Nucleus accumbens (tissue), 56 donors: ENCODE measurements around the gene KDF1.
"Not testable (repeated sequence)": the region's sequence is repeated elsewhere in the genome, so short reads cannot be mapped to it uniquely, and the experiment has no call there.

Experiments used
- DNase-seq, 56 donors: peaks; one replicate each; lab custom pipeline; 2025; lab: John Stamatoyannopoulos, UW

The KDF1 gene

DNA sequence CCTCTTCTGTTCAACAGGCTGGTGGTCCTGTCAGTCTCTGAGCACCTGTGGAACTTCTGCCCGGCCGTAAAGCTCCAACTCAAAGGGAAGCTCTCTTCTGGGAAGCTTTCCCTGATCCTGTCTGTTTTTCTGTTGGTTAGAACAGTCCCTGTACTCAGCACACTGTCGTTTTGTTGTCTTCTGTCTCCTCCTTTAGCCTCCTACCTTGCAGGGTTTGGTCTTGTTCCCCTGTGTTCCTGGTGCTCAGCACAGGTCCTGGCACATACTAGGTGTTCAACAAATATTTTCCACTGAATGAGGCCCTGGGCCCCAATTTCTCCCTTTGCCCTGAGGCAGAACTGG, 328 bp upstream of the KDF1 start:
- DNase-seq = no peak

DNA sequence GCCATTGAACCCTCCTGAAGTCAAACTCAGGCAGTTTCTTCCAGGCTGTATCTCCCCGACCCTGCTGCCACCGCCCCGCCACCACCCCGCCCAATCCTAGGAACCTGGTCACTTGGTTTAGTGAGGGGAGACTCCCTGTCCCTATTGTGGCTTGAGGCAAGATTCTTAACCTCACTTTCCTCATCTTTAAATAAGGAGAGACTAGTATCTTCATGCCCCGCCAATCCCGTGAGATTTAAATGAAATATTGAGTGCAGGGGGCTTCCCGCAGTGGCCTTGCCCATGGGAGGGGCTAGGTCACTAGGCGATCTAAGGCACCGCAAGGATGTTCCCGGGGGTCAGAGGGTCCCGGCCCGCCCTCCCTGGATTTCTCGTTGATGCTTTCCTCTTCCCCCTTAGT, 998 bp downstream of the KDF1 start:
- no peak for DNase-seq

DNA sequence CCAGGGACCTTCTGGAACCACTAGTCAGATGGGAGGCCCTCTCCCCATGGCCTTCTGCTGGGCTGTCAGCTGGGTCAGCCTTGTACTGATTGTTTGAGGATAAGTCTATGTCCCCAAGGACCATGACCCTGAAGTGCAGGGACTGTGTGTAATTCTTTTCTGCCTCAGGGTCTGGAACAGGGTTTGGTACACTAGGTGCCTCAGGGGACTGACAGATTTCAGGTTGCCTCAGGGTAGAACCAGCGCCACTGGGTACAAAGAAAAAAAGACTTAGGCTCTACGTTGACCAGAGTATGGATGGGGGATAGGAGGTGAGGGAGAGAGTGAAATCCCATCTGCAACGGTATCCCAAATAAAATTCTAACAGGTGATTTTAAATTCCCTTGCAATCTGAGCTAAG, 3.0 kb downstream of the KDF1 start:
- DNase-seq = no peak

DNA sequence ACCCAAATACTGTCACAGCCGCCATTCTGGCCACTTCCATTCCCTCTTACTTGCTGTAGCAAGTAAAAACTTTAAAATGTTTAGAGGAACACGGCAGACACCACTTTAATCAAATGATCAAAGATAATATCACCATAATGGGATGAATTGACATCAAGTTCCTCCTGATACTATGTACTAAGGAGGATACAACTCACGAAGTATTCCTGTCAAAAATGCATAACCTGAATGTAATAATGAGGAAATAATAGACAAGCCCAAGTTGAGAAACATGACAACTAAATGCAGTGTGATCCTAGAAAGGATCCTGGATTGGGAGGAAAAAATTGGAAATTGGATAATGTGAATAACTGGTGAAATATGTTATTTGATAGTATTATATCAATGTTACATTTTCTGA, 3.9 kb downstream of the KDF1 start:
- no peak for DNase-seq

DNA sequence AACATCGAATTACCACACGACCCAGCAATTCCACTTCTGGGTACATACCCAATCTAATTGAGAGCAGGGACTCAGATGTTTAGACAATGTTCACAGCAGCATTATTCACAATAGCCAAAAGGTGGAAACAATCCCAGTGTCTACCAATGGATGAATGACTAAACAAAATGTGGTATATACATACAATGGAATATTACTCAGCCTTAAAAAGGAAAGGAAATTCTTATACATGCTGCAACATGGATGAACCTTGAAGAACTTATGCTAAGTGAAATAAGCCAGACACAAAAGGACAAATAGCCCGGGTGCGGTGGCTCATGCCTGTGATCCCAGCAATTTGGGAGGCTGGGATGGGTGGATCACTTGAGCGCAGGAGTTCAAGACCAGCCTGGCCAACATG, 6.9 kb downstream of the KDF1 start:
- no peak for DNase-seq

DNA sequence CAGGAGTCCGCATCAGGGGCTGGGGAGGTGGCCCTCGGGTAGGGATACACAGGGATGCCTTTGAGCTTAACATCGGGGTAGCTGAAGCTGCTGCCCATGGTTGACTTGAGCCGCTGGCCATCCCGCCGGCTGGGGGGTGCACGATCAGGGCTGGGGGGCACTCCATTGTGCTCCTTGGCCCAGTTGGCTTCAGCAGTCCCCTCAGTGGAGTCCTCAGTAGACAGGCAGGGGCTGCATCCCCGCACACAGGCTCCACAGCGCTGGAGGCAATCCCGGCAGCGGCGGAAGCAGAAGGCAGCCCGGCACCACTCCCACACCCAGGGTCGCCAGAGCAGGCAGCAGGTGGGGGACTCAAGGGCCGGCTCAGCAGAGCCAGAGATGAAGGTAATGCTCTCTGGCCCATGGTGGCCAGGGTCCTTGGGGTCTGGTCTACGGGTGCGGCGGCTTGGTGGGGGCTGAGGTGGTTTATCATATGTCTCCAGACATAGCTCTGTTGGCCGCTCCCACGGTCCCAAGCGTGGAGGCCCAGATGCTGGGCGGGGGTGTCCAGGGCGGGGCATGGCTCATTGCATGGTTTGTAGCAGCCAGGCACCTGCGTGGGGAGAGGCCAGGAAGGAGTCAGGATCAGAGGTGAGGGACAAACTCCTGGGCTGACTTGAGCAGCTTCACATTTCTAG, 8.3 kb downstream of the KDF1 start:
- DNase-seq = no peak

DNA sequence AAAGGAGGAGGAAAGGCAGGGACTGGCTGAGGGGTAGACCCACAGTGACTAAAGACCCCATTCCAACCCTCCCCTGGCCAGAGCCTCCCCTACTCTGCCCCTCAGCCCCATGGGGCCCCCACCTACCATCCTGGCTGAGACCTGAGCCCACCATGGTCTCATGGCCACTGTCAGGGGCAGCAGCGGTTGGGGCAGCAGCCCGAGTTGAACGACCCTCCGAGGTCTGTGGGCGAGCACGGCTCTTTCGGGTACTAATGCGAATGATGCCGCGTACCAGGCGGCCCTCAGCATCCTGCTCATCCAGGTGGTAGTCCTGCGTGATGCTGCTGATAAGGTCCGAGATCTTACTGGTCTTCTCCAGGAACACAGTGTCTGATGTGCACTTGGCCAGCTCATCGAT, 9.1 kb downstream of the KDF1 start:
- no peak for DNase-seq

DNA sequence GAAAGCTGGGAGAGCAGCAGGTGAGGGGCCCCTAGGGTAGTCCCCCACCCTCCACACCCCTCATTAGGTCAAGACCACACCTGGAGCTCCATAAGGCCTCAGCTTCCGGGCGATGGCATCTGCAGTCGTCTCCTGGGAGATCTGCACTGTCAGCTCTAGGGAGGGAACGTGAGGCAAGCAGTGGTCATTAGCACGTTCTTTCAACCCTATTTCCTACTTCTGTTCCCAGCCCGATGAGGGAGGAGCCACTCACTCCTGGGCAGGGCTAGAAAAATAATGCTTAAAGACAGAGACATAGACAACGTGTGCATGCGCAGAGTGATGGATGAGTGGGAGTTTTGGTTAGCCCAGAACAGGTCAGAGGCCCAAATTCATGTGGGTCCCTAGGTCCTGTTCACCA, 9.7 kb downstream of the KDF1 start:
- no peak for DNase-seq

DNA sequence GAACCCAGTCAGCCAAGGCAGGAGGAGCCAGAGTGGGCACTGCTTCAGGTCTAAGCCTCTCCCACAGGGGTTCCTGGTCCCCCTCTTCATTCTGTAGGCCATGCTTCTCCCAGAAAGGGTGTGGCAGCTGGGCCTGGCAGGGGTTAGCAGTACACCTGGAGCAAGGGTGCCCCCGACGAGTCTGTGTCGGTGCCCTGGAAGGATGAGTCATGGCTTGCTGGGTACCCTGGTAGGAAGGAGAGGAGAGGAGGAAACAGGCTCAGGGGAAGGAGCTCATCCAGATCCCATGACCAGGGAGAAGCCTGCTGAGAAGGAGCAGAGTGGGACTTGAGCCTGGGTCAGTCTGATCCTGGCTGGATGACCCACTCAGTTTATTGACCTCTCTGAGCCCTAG, 10.3 kb downstream of the KDF1 start:
- DNase-seq = peak in 1 of 56 donors; percentile 1

DNA sequence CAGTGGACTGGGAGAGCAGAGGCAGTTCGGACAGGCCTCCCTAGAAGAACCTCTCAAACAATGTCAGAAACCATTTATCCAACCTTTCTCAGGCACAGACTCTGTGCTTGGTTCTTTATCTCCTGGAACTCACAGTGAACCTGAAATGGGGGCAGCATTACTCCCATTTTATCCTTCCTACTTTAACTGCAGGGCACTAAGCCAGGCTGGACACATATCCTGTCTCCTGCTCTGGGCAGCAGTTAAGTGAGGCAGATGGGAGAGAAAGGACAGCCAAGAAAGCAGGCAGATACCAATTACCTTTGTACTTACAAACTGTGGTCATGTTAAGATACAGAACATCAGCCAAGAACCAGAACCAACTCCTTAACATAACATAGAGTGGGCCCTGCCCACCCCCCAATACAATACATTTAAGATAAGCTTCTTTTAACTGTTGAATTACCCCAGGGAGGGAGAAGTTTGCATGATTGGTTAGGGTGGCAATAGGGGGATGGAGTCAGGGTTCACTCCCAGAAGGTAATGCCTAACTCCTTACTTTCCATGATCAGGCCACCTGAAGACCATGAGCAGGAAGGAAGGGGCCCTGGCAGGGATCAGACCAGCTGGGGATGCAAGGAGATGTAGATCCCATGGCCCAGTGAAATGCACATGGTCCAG, 10.9 kb downstream of the KDF1 start:
- no peak for DNase-seq

DNA sequence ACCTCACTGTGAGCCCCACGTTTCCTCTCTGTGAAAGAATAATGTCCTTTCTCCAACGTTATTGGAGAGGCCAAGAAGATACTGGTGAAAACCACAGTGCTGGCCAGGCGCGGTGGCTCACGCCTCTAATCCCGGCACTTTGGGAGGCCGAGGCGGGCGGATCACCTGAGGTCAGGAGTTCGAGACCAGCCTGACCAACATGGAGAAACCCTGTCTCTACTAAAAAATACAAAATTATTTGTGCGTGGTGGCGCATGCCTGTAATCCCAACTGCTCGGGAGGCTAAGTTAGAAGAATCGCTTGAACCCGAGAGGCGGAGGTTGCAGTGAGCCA, 11.6 kb downstream of the KDF1 start:
- not testable (repeated sequence) for DNase-seq

DNA sequence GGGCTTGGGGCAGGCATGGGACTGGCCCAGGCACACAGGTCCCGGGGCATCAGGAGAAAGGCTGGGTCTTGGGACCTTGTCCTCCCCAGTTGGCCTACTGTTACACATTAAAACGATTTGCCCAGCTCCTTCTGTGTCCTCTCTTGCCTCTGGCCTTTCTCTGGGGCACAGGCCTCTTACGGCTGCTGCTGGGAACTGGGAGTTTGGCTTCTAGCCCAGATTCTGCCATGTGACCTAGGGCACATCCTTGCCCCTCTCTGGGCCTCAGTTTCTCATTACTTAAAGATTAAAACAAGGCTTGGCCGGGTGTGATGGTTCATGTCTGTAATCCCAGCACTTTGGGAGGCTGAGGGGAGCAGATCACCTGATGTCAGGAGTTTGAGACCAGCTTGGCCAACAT, 14.0 kb downstream of the KDF1 start:
- DNase-seq = no peak

DNA sequence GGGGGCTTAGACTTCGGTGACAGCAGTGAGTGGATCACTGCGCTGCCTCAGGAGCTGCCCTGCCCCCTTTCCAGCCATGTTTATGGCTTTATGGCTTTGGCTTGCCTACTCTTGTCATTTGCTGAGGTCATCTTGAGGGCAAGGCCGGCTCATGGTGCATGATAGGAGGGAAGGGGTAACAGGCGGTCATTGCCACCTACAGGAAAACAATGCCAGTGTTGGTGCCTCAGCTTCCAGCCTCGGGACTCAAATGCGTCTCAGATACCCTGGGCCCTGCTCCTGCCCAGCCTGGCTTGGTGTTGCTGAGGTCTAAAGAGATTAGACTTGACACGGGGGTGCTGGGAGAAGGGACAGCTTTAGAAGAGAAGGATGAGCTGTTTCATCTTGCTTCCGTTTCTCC, 14.5 kb downstream of the KDF1 start:
- DNase-seq = no peak

DNA sequence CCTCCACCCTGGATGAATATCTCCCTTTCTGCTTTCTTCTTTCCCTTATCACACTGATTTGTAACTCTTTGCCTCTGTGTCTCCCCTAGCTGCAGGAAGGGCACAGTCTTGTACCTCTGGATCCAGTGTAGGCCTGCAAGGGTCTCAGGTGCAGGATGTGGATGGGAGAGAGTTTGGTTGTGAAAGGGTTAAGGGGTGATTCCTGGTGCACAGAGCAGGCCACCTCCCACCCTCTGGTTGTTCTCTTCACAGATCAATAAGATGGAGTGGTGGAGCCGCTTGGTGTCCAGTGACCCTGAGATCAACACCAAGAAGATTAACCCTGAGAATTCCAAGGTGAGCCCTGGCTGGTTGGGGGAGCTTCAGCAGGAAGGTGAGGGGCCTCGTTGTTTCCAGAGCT, 15.1 kb downstream of the KDF1 start:
- DNase-seq = no peak

DNA sequence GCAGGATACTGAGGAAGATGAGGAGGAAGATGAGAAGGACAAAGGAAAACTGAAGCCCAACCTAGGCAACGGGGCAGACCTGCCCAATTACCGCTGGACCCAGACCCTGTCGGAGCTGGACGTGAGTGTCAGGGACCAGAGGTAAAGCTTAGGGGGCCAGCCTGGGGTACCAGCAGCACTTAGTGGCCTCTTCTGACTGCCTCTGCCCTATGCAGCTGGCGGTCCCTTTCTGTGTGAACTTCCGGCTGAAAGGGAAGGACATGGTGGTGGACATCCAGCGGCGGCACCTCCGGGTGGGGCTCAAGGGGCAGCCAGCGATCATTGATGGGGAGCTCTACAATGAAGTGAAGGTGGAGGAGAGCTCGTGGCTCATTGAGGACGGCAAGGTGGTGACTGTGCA, 17.6 kb downstream of the KDF1 start:
- DNase-seq = no peak

DNA sequence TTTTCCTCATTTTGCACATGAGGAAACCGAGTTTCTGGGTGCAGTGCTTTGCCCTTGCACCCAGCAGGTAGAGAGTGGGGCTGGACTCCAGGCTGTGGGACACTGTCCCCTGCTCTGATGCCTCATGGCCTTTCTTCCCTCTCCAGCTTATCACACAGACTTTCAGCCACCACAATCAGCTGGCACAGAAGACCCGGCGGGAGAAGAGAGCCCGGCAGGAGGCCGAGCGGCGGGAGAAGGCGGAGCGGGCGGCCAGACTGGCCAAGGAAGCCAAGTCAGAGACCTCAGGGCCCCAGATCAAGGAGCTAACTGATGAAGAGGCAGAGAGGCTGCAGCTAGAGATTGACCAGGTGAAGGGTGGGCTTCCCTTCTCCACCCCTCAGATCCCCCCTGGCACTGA, 19.0 kb downstream of the KDF1 start:
- no peak for DNase-seq

DNA sequence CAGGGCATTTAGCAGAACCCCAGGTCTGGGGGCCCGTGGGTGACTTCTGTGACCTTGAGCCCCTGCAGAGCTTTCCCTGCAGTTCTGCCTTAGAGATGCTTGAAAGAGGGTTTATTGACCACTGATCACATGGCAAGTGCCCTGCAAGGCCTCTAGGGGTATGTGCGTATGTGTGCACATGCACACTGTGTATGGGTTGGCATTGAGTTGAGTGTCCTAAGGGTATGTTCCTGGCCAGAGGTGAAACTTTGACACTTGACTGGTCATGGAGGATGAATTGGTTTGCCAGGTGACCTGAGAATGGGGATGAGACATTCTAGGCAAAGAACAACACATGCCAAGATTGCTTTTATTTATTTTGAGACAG, 21.6 kb downstream of the KDF1 start:
- DNase-seq = no peak

DNA sequence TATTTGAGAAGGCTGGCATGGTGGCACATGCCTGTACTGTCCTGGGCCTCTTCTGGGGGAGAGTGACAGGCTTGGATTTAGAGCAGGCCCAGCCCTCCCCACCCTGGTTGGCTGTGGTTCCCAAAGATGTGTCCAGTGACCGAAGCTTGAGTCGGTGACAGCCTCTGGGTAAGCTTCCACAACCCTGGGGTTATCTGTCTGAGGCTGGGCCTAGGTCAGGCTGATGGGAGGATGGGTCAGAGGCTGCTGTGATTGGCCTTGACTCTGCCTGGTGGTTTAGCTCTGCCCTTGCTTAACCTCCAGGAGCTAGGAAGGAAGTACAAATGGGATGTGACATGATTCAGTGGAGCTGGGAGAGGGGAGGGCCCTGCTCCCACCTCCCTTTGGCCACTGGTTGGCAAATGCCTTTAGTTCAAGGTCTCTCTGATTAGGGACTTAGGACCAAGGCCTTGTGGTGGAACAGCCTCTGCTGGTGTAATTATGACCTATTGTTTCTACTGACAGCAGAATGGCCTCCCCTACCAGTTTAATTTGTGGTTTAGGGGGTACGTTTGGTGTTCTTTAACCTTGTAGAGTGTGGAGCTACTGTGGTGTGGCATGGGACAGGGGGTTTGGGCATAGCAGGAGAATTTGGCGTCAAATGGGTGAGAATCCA, 22.1 kb downstream of the KDF1 start:
- no peak for DNase-seq

DNA sequence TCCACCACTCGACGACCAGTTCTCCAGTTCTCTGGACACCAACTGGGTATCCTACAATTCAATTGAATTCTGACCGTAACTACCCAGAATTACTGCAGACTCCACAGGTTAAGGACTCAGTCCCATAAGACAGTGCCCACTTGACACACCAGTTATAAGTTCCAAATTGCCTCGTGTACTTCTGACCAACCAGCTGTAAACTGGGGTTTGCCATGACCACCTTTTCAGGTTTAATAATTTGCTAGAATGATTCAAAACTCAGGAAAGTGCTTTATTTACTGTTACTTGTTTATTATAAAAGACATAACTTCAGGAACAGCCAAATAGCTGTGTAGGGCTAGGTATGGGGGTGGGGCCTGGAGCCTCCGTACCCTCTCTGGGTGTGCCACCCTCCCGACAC, 23.4 kb downstream of the KDF1 start:
- no peak for DNase-seq

DNA sequence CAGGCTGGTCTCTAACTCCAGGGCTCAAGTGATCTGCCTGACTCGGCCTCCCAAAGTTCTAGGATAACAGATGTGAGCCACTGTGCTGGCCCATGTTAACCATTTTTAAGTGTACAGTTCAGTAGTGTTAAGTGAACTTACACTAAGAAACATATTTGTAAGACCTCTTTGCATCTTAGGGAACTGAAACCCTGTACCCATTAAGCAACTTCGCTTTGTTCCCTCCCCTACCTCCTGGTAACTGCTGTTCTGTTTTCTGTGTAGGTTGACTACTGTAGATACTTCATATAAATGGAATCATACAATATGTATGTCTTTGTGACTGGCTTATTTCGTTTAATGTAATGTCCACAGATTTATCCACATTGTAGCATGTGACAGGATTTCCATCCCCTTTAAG, 27.7 kb downstream of the KDF1 start:
- DNase-seq = no peak

DNA sequence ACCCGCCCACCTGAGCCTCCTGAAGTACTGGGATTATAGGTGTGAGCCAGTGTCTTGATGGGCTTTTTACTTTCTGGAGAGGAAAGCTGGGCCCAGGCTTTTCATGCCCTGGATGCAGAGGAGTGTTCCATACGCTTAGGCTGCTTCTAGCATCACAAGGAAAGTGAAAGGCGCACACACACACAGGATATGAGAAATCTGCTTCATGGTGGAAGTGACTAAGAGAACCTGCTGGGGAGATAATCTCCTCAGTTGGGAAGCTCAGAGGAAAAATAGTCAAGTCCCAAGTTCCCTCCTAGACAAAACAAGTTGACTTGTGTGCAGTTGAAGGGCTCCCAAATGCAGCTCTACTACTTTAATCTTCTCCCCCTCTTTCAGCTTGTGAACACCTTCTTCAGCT, 36.6 kb downstream of the KDF1 start:
- no peak for DNase-seq

DNA sequence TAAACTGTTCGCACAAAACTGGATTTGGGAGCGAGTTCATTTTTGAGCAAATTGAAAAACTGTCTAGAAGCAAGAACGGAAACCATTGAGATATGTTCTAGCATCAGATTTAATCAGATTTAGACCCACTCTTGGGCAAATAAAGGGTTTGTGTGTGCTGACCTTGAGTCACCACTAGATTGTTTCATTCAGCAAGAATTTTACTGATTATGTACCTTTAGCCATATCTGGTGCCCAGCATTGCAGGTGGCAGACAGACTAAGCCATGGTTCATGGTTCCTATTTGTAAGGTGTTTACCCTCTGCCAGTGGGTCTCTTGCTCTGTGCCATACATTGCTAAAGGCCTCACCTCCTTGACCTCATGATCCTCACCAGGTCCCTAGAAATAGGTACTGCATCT, 37.4 kb downstream of the KDF1 start:
- DNase-seq = no peak

DNA sequence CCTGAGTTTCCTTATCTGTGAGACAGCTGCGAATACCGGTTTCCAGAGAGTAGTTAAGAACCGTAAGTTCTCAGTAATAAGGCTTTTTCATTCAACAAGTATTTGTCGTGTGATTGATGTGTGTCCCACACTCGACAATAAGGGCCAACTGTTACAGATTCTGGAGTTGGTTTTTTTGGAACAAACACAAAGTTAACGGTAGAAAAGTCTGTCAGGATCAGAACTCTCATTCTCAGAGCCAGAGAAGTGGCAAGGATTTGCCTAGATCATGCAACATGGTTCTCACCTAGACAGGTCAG, 37.9 kb downstream of the KDF1 start:
- no peak for DNase-seq
